Measurements from ENCODE around the gene ALOXE3.

ALOXE3 gene

DNA sequence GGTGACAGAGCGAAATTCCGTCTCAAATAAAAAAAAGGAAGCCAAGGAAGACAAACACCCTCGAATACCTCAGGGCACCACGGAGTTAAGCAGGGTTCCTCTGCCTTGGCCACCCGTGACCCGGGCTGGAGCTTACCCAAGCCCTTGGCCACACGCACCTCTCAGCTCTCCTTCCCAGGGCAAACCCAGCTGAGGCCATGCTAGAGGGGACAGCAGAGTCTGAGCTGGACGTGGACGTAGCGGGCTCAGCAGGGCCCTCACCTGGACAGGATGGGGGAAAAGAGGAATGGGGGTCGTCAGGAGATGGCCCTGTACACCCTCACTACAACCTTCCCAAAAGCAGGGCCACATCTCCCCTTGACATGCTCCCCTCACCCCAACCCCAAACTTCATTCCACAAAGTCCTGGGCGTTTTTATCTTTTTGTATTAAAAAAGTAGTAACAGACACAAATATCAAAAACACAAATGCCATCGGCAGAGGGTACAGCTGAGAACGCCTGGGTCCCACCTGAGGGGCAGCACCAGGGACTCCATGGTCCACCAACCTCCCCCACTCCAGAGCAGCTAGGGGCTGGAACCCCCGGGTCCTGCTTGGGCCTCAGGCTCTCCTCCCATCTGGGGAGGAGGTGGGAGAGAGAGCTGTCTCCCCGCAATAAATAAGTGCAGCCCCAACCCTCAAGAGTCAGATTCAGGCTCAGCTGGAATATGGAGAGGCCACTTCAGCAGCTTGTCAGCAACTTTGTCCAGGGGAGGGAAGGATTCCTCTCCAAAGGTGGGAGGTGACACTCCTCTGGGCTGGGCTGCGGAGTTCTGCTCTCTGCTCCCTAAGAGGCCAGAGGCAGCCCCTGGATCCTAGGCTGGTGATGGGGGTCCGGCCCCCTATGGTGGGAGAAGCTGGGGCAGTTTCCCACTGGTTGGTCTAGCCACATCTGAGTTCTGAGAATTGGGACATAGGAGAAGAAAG is 22.0 kb upstream of the ALOXE3 start:
- TF ChIP-seq ZFX (IDR thresholded peaks at IDR 0.05; ENCODE audit: borderline replicate concordance) = no peak
- TF ChIP-seq, protein P1, sequence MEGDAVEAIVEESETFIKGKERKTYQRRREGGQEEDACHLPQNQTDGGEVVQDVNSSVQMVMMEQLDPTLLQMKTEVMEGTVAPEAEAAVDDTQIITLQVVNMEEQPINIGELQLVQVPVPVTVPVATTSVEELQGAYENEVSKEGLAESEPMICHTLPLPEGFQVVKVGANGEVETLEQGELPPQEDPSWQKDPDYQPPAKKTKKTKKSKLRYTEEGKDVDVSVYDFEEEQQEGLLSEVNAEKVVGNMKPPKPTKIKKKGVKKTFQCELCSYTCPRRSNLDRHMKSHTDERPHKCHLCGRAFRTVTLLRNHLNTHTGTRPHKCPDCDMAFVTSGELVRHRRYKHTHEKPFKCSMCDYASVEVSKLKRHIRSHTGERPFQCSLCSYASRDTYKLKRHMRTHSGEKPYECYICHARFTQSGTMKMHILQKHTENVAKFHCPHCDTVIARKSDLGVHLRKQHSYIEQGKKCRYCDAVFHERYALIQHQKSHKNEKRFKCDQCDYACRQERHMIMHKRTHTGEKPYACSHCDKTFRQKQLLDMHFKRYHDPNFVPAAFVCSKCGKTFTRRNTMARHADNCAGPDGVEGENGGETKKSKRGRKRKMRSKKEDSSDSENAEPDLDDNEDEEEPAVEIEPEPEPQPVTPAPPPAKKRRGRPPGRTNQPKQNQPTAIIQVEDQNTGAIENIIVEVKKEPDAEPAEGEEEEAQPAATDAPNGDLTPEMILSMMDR (IDR thresholded peaks at IDR 0.05) = no peak
- peak overlapping the region; percentile 96 for H3K27ac ChIP-seq

DNA sequence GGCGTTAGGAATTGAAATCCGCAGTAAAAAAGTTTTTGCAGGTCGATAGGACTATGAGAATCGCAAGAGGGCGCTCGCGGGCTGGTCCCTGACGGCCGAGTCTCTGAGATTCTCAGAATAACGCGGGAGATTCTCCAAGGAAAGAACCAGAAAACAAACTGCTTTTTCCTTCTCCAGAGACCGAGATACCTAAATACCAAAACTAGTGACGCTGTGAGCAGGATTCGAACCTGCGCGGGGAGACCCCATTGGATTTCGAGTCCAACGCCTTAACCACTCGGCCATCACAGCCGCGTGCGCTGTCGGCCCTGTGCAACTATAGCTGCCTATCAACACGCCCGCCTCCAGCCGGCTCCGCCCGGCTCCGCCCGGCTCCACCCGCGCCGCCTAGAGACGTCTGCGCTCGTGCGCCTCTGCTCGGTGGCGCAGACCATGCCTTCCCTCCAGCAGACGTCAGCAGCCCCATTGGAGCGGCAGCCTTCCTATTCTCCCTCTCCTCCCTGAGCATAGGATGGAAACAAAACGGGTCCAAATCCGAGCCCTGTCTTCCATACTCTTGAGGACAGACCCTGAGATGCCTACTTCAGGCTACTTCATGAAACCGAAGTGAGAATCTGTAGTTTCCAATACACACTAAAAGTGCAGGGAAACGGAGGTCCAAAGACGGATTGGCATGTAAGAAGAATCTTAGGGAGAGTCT is 20.5 kb upstream of the ALOXE3 start:
- no peak for TF ChIP-seq ZFX (IDR thresholded peaks at IDR 0.05; ENCODE audit: borderline replicate concordance)
- TF ChIP-seq, protein P1 (IDR thresholded peaks at IDR 0.05) = peak; percentile 96
- H3K27ac ChIP-seq = peak overlapping the region; percentile 96

DNA sequence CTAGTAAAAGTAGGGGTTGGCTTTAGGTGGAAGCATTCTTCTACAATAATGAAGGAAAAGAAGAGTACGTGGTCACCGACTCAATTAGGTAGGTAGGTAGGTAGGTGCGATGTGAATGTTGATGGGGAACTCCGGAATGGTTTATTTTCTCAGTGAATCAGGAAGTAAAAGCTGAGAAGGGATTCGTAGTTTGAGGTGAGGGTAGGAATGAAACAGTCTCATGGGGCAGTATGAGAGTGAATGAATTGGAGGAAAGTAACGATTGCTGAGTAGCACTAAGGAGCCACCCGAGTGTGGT is 20.0 kb upstream of the ALOXE3 start:
- H3K27ac ChIP-seq = peak overlapping the region; percentile 96
- no peak for TF ChIP-seq ZFX (IDR thresholded peaks at IDR 0.05; ENCODE audit: borderline replicate concordance)
- TF ChIP-seq, protein P1 (IDR thresholded peaks at IDR 0.05) = no peak

DNA sequence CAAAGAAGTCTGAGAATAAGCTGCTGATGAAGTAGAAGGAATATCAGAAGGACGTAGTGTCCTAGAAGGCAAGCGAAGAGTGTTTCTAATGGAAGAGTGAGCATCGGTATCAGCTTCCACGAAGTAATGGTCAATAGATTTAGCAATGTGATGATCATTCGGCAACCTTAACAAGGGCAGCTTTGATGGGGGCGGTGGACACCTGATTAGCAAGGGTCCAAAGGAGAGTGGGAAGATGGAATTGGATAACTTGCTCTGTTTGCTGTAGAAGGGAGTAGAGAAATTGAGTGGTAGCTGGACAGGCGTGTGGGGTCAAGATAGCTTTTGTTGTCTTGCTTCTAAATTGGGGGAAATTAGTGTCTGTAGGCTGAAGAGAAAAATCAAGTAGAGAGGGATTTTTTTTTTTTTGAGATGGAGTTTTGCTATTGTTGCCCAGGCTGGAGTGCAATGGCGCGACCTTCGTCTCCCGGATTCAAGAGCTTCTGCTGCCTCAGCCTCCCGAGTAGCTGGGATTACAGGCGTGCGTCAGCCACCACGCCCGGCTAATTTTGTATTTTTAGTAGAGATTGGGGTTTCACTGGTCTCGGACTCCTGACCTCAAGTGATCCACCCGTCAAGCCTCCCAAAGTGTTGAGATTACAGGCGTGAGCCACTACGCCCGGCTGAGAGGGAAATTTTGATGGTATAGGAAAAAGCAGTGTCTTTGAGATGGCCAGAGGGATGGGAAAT is 19.5 kb upstream of the ALOXE3 start:
- TF ChIP-seq, protein P1 (IDR thresholded peaks at IDR 0.05) = no peak
- TF ChIP-seq ZFX (IDR thresholded peaks at IDR 0.05; ENCODE audit: borderline replicate concordance) = no peak

DNA sequence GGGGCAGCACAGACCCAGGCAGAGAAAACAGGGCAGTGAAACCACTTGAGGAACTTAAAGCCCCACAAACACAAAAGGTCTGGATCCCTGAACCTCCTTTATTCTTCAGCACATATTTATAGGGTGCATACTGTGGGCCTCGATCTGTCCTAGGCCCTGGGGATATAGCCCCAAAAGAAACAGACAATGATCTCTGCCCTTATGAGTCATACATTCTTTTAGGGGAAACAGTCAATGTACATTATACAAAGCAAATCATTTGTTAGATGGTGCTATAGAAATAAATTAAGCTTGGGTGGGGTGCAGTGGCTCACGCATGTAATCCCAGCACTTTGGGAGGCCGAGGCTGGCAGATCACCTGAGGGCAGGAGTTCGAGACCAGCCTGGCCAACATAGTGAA is 15.6 kb upstream of the ALOXE3 start:
- H3K27ac ChIP-seq = no peak overlapping the region
- TF ChIP-seq ZFX (IDR thresholded peaks at IDR 0.05; ENCODE audit: borderline replicate concordance) = no peak
- TF ChIP-seq, protein P1 (IDR thresholded peaks at IDR 0.05) = no peak

More for the DNA sequence above, 19.5 kb upstream of the ALOXE3 start:
- peak overlapping the region; percentile 96 for H3K27ac ChIP-seq

DNA sequence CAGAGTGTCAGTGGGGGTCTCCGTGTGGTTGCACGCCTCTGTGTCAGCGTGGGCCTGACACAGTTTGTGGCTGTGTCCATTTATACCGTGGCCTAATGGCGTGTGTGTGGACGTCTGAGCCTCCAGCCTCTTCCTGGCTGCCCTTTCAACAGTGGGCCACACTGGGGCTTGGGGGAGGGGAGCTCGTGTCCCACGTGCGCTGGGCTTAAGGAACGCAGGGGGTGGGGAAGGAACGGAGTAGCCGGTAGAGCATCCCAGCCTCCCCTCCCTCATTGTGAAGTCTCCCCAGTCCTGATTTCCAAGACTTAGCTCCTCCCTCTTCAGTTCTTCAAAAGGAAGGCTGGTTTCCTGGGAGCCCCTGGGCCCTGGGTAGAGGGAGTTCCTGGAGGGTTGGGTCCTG is 15.1 kb upstream of the ALOXE3 start:
- TF ChIP-seq ZFX (IDR thresholded peaks at IDR 0.05; ENCODE audit: borderline replicate concordance) = no peak
- TF ChIP-seq, protein P1 (IDR thresholded peaks at IDR 0.05) = no peak
- no peak overlapping the region for H3K27ac ChIP-seq

Measured in 22Rv1 (cell line).